Activated CD4-positive, CD25-positive, alpha-beta regulatory T cell treated with anti-CD3 and anti-CD28 coated beads, Interleukin-2, amount 50 U/mL, for 24 hours (primary cell): ENCODE data around the gene KCNN2.

Source experiments
- ATAC-seq, 2 donors: fragments of 150-1000 bp; cut with Tn5 transposase; one replicate each; pipeline ENCODE4 v1.10.0; 2021; ENCODE audit warnings: mild to moderate bottlenecking in 1 of 2, moderate library complexity in 1 of 2

Gene KCNN2

DNA sequence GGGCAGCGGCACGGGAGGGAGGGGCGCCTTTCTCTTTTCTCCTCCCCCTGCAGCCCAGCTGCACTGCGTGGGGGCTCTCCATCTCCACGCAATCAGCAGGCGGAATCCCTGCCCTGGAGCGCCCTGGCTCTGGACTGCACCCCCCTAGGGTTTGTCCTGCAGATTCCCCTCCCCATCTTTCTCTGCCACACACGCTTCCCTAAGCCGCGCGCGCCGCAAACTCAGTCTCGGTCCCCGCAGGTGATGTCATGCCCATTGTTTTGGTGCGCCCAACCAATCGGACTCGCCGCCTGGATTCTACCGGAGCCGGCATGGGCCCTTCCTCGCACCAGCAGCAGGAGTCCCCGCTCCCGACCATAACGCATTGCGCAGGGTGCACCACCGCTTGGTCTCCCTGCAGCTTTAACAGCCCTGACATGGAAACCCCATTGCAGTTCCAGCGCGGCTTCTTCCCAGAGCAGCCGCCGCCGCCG is at the start of gene KCNN2:
Gene KCNN2, plus strand, starts transcription at position 347 of the 473 bp plus-strand sequence. Its CDS starts 70 bp downstream, at position 417.
- no peak for ATAC-seq

- no peak for ATAC-seq
Measured at GRCh38 chr5:114312658-114313057, 49.2 kb upstream of the KCNN2 start.

- no peak for ATAC-seq
Measured at GRCh38 chr5:114314061-114314460, 47.8 kb upstream of the KCNN2 start.

DNA sequence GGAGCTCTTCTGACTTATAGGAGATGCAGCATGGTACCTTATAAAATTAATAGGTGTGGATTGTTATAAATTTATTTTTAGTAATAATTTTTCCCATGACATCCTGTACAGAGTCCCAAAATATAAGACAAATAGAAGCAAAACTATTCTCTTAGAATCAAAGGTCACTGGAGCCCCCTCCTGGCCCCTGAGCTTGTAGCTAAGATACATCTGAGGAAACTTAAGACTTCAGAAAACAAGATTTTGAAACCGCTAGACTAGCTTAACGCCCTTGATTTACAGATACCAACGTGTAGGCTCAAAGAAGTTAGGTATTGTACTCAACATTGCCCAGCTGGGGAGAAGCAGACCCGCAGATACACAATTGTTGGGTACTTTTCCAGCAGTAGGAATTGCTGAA is 45.7 kb upstream of the KCNN2 start:
- ATAC-seq = no peak

GRCh38 chr5:114317751-114318150 is 44.1 kb upstream of the KCNN2 start:
- no peak for ATAC-seq

- ATAC-seq = no peak
Measured at GRCh38 chr5:114319236-114319635, 42.6 kb upstream of the KCNN2 start.

- ATAC-seq = no peak
Measured at GRCh38 chr5:114319821-114320220, 42.0 kb upstream of the KCNN2 start.

GRCh38 chr5:114324282-114324681 is 37.6 kb upstream of the KCNN2 start:
- ATAC-seq = no peak

DNA sequence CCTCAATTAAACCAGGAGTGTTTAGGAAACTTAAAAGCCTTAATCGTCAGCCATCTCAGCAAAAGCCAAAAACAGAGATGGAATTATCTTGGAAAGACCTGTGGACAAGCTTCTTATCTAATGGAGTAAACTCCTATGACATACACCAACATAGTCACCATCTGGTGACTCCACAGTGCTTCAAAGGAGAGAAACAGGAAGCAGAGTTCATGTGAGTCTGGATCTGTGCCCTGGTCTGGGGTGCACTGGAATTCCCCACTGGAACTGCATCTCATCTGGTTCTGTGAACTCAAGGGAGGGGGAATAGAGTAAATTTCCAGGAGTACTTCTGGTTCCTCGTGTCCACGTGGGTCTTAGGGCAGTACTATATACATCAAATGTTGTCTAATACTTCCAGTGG is 36.3 kb upstream of the KCNN2 start:
- no peak for ATAC-seq

DNA sequence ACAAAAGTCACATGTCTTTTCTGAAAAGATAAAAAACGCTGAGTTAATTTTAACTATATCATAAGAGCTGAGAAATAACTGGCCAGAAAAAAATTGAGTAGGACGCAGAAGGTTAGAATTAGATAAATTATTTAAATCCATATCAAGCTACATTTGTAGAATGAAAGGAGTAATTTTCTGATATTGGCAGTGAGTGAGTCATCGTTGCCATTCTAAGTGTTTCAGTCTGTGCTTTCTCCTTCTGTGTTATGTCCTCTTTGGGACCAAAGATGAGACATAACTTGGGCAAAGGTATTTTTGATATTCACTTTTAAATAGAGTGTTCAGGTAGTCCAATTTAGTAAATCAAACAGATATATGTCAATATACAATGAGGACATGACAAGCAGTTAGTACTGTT is 34.4 kb upstream of the KCNN2 start:
- no peak for ATAC-seq

- ATAC-seq = no peak
Measured at GRCh38 chr5:114327987-114328386, 33.9 kb upstream of the KCNN2 start.

DNA sequence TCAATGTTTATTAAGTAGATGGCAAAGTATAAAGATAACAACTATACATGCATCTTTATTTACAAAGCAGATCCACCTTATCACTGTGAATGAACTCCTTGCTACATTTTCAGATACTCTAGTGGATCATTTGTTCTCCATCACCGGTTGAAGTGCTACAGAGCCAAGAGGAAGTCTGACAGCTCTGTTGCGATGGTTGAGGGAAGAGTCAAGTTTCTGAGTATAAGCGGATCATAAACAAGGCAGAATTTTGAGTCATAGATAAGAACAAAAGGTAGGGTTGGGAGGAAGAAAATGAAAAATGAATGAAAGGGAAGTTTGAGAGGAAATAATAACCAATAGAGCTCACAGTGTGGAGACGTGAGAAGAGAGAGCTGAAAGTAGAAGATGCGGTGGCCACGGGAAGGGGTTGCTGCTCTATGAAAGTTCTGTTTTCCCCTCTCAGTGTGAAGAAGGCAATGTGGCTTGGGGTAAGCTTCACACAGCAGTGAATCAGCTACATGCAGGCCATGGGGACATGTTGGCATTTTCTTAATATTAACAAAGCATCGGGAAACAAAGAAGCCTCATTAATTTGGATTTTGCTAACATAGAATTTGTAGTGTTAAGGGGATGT is 30.8 kb upstream of the KCNN2 start:
- ATAC-seq = no peak

GRCh38 chr5:114332493-114332892 is 29.4 kb upstream of the KCNN2 start:
- ATAC-seq = no peak

GRCh38 chr5:114332925-114333324 is 28.9 kb upstream of the KCNN2 start:
- no peak for ATAC-seq

- ATAC-seq = no peak
Measured at GRCh38 chr5:114335391-114335790, 26.5 kb upstream of the KCNN2 start.

DNA sequence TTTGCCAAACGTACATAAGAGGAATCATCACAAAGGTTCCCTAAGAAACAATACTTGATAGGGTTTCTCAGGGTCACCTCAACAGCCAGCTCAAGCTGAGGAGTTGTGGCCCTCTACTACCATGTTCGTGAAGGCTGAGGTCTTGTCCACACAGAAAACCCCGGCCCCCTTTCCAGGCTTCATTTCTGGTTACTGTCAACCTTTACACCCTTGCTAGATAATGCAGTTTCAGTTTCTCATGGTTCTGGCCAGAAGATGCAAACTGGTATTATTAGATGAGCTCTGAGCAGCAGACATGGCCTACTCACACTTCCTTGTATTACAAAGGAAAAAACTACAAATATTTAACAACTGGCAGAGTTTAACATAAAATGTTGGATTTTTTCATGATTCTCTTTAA is 22.8 kb upstream of the KCNN2 start:
- no peak for ATAC-seq

GRCh38 chr5:114346181-114346580 is 15.7 kb upstream of the KCNN2 start:
- no peak for ATAC-seq

DNA sequence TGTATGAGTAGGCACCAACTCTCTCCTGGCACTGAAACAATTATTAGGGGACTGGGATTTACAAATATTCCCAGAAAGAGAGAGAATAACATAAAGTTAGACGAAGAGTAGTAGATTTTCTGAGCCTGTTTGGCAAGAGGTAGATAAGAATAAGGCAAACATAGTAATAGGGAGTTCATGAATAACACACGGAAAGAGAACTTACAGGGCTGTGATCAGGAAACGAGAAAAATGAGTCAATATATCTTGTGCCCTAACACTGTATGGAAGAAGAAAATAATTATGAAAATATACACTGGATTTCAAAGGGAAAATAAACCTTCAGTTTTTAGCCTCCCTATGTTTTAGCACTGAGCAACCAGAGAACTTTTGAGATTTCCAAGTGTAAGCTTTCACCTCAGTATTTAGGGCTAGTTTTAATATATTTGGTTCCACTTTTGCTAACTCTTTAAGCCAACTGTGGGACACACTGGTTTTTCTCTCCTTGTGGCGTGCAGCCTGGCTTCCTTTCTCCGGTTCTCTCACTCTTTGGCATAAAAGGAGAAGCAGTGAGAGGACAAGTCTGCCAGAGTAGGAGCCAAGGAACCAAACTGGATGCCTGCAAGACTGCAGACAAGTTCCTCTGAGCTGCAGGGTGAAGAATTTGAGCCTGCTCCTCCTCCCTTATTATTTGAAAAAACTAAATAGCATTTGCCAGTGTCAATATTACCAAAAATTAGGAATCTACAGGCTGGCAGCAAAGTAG is 6.6 kb upstream of the KCNN2 start:
- no peak for ATAC-seq

GRCh38 chr5:114358329-114358728 is 3.5 kb upstream of the KCNN2 start:
- no peak for ATAC-seq

GRCh38 chr5:114360357-114360756 is 1.5 kb upstream of the KCNN2 start:
- no peak for ATAC-seq

GRCh38 chr5:114360816-114361723 is 800 bp upstream of the KCNN2 start:
- no peak for ATAC-seq

GRCh38 chr5:114362197-114362976 is 517 bp downstream of the KCNN2 start:
- no peak for ATAC-seq
